Right lobe of liver (tissue), 6 donors: ENCODE results near the gene PTPN4. TPM values are rescaled to one million over a fixed set of nuclear protein-coding genes. Genes with fewer than 3 reads are reported as not detected.
A peak's percentile ranks its signal among the peaks of the same experiment; 100 is the strongest.

Experiments used
- ATAC-seq, 4 donors: fragments of 200-7000 bp; cut with Tn5 transposase; one replicate each; pipeline ENCODE4 v1.9.1; 2020; ENCODE audit warnings: mild to moderate bottlenecking in 4 of 4, moderate library complexity in 4 of 4
- DNase-seq, 3 donors: peaks; one replicate each; pipeline ENCODE4 v3.0.0-alpha.2; 2020
- H3K27ac ChIP-seq, 3 donors: fragments of 200-600 bp; one replicate each; pipeline ENCODE4 v1.8.0; 2022
- H3K27me3 ChIP-seq, 2 donors: fragments of 200-600 bp; one replicate each; pipeline ENCODE4 v1.8.0; 2022
- H3K36me3 ChIP-seq, 4 donors: fragments of 200-600 bp; sonication (generic) in 1 of 4; one replicate each; pipeline versions ENCODE4 v1.5.1 to v1.8.0; 2017 to 2022; ENCODE audit warnings: control low read depth in 1 of 4
- H3K4me1 ChIP-seq, 4 donors: fragments of 200-600 bp; sonication (generic) in 1 of 4; one replicate each; pipeline versions ENCODE4 v1.5.1 to v1.8.0; 2017 to 2022; ENCODE audit warnings: control low read depth in 1 of 4
- H3K4me3 ChIP-seq, 3 donors: fragments of 200-600 bp; one replicate each; pipeline ENCODE4 v1.8.0; 2022
- H3K9me3 ChIP-seq, 4 donors: fragments of 200-600 bp; sonication (generic) in 1 of 4; one replicate each; pipeline versions ENCODE4 v1.5.1 to v1.8.0; 2017 to 2022; ENCODE audit warnings: control low read depth in 1 of 4
- CTCF ChIP-seq, 4 donors: fragments of 200-600 bp in 3 of 4; fragments of 450-650 bp in 1 of 4; IDR thresholded peaks; one replicate each; pipeline versions ENCODE4 v1.5.1 to v1.8.0; 2016 to 2022; ENCODE audit warnings: antibody characterized with exemption in 4 of 4, mild to moderate bottlenecking in 2 of 4
- POLR2A ChIP-seq: fragments of 450-650 bp; IDR thresholded peaks from one replicate; pipeline ENCODE4 v1.6.1; 2017; ENCODE audit warnings: antibody characterized with exemption, mild to moderate bottlenecking
- WGBS: methylation state at CpG from one replicate; pipeline ENCODE4 v1.1.6; 2018; ENCODE audit warnings: low coverage, low lambda C conversion rate; ENCODE audit not compliant: insufficient coverage; ENCODE audit errors: missing lambda C conversion rate; 5-methylcytosine and 5-hydroxymethylcytosine counted together
- intact Hi-C, 2 donors: fragments of 100-400 bp; cut with DNase I; formaldehyde crosslinking; loops; one replicate each; pipeline versions ENCODE4 v1.11.2 to v1.14.1; 2022
- total RNA-seq, 6 experiments: library from RNA; depleted of rRNA in 2 of 6; stranded (reverse); fragments of >200 nt in 2 of 6; fragmentation: NEBNext Ultra II Directional in 3 of 6; extraction: Animal tissue kit (Norgen Biotek cat#: 25700) in 3 of 6; gene quantifications; one replicate each; pipeline versions ENCODE4 v1.1.0 to v1.2.4, GENCODE V29; 2016 to 2023
- donor health status: DM: no; HTN: yes; CAD: no.
- donor health status: DM: no; HTN: no; CAD: no.
- donor health status: DM: no; HTN: no; CAD: no.
- donor health status: DM: no; HTN: yes; CAD: no.
- donor health status: DM: no; HTN: yes; CAD: no.

Gene PTPN4
- total RNA-seq, 6 experiments from 2014 or later, result 8.5 to 19.9 (median 14.8) TPM

GRCh38 chr2:119929537-119929936 is 169.8 kb downstream of the PTPN4 start:
- DNase-seq (no peak), ATAC-seq (peak; percentile 72 to 84 (median 80))
- WGBS, result 12% methylated on average over 2 of the region's 2 CpGs
- Histone ChIP-seq H3K36me3 (no peaks in the 10 kb centered on the region), H3K27me3 (no peaks in the 10 kb centered on the region), H3K4me1 (no peaks in the 10 kb centered on the region), H3K4me3 (peak overlapping the region; percentile 6 to 38 (median 30)), H3K27ac (peak overlapping the region; percentile 8 to 56 (median 27)), H3K9me3 (no peaks in the 10 kb centered on the region)
- no peak for TF ChIP-seq CTCF (IDR thresholded peaks at IDR 0.05)
- no peak for TF ChIP-seq POLR2A
- intact Hi-C loops, result no loop called here

GRCh38 chr2:119932809-119933208 is 173.1 kb downstream of the PTPN4 start:
- Histone ChIP-seq H3K4me1 (no peaks in the 10 kb centered on the region), H3K27ac (no peak overlapping the region), H3K9me3 (no peaks in the 10 kb centered on the region), H3K36me3 (no peaks in the 10 kb centered on the region), H3K27me3 (no peaks in the 10 kb centered on the region), H3K4me3 (no peak overlapping the region)
- intact Hi-C loops, result no loop called here
- DNase-seq, result no peak
- WGBS, result 89% methylated on average over 2 of the region's 2 CpGs
- ATAC-seq, result no peak
- TF ChIP-seq POLR2A, result no peak
- TF ChIP-seq CTCF (IDR thresholded peaks at IDR 0.05), result no peak

- ATAC-seq, result no peak
- H3K27me3 ChIP-seq, result no peaks in the 10 kb centered on the region
Observed at GRCh38 chr2:119934319-119934718, 174.6 kb downstream of the PTPN4 start.

GRCh38 chr2:119937680-119938079 is 178.0 kb downstream of the PTPN4 start:
- Histone ChIP-seq H3K4me1 (no peaks in the 10 kb centered on the region), H3K9me3 (no peaks in the 10 kb centered on the region), H3K27ac (no peak overlapping the region), H3K4me3 (no peak overlapping the region), H3K27me3 (no peaks in the 10 kb centered on the region), H3K36me3 (no peaks in the 10 kb centered on the region)
- intact Hi-C loops, result no loop called here
- TF ChIP-seq CTCF (IDR thresholded peaks at IDR 0.05) (no peak), POLR2A (no peak)
- no peak for ATAC-seq
- DNase-seq, result no peak
- WGBS, result 89% methylated on average over 1 of the region's 2 CpGs

More at GRCh38 chr2:119934319-119934718, 174.6 kb downstream of the PTPN4 start:
- Histone ChIP-seq H3K27ac (no peak overlapping the region), H3K4me1 (no peaks in the 10 kb centered on the region), H3K36me3 (no peaks in the 10 kb centered on the region), H3K9me3 (no peaks in the 10 kb centered on the region), H3K4me3 (no peak overlapping the region)
- DNase-seq, result no peak
- intact Hi-C loops, result no loop called here
- no peak for TF ChIP-seq CTCF (IDR thresholded peaks at IDR 0.05)
- TF ChIP-seq POLR2A, result no peak

GRCh38 chr2:119939915-119940314 is 180.2 kb downstream of the PTPN4 start:
- no peaks in the 10 kb centered on the region for H3K9me3 ChIP-seq
- TF ChIP-seq POLR2A, result no peak
- TF ChIP-seq CTCF (IDR thresholded peaks at IDR 0.05), result no peak
- intact Hi-C loops, result no loop called here
- WGBS, result 86% methylated on average over 2 of the region's 3 CpGs
- DNase-seq, result no peak
- no peak for ATAC-seq
- no peak overlapping the region for H3K27ac ChIP-seq
- no peaks in the 10 kb centered on the region for H3K4me1 ChIP-seq
- H3K36me3 ChIP-seq, result no peaks in the 10 kb centered on the region
- H3K27me3 ChIP-seq, result no peaks in the 10 kb centered on the region
- H3K4me3 ChIP-seq, result no peak overlapping the region
